Dermis blood vessel endothelial cell (primary cell): ENCODE measurements around the gene SMPDL3B. TPM values are rescaled to one million over a fixed set of nuclear protein-coding genes. Genes with fewer than 3 reads are reported as not detected.

ENCODE experiments used
- DNase-seq: peaks from one replicate; pipeline ENCODE4 v3.0.0; 2010
- total RNA-seq: library from RNA; depleted of rRNA; stranded (reverse); fragments of >200 nt; gene quantifications from 2 replicates; pipeline ENCODE4 v1.2.3, GENCODE V29; 2014

The SMPDL3B gene, protein sequence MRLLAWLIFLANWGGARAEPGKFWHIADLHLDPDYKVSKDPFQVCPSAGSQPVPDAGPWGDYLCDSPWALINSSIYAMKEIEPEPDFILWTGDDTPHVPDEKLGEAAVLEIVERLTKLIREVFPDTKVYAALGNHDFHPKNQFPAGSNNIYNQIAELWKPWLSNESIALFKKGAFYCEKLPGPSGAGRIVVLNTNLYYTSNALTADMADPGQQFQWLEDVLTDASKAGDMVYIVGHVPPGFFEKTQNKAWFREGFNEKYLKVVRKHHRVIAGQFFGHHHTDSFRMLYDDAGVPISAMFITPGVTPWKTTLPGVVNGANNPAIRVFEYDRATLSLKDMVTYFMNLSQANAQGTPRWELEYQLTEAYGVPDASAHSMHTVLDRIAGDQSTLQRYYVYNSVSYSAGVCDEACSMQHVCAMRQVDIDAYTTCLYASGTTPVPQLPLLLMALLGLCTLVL
- 0.68 and 1.6 TPM in 2 replicates for total RNA-seq

DNA sequence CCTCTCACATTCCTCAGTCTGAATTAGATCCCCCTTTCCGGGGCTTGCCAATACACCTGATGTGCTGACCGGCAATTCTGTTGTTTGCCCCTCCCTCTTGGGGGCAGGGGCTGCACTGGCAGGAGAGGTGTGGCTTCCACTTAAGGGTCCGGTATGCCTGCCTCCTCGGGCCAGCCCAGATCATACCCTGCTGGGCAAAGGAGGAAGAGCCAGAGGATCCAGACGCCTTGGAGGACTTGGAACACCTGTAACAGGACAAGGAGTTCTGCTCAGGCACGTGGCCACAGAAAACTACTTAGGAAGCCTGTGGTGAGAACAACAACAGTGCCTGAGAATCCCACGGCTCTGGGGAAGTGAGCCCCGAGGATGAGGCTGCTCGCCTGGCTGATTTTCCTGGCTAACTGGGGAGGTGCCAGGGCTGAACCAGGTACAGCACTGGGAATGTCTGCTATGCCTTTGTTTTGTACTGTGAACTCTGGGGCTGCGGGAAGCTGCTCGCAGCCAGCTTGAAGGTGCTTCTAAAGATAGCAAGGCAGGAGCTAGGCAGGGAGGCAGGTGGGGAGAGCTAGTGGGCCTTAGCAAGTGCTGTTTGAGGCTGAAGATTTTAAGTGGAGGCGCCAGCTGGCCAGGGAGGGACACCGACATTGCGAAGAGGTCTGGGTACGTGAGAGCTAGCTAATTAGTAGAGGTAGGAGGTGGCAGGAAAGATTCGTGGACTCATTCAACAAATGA lies at the start of gene SMPDL3B:
Gene SMPDL3B (plus strand): TSS at position 183 of the 732 bp plus-strand sequence. CDS start 184 bp downstream, at position 367.
- DNase-seq, result peak; percentile 54

DNA sequence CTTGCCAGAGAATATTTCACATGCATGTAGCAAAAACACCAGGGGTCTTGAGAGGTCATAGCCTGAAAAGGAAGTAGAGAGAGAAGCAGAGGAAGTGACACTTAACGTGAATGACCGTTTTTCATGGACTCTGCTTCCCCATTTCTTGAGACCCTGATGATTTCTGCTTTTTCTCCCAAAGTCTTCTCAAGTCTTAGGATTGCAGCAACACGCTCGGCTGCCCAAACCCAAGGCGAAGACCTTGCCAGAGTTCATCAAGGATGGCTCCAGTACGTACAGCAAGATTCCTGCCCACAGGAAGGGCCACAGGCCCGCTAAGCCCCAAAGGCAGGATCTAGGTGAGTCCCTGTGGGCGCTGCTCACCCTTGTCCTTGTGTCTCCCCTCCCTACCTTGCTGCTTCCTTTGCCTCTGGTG lies 49.7 kb upstream of the SMPDL3B start:
- DNase-seq, result no peak

DNA sequence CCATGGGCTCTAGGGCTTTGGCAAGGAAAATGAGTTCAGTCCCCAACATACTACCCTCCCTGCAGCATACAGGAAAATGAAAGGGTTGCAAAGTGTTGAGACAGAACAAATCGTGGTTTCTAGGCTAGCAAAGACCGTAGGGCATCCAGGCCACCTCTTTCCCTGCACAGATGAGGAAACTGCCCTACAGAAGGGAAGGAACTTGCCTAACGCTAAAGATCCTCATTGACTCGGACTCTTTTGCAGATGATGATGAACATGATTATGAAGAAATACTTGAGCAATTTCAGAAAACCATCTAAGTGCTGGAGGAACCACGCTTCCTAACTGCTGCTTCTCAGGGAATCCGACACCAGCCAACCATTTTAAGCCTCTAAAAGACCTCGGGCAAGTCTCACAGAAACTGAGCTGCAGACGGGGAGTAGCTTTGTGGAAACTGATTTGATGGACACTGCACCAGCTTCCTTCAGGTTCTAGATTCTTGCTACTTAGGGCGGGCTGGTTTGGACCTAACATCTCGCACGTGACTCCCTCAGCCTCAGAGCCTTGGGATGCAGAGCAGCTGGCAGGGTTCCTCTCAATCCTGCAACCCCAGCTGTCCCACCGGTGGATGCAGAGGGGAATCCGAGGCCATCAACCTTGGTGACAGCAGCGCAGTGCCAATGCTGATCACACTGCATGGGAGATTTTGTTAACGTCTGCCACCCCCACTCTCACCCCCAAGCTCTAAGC lies 49.0 kb upstream of the SMPDL3B start:
- no peak for DNase-seq

DNA sequence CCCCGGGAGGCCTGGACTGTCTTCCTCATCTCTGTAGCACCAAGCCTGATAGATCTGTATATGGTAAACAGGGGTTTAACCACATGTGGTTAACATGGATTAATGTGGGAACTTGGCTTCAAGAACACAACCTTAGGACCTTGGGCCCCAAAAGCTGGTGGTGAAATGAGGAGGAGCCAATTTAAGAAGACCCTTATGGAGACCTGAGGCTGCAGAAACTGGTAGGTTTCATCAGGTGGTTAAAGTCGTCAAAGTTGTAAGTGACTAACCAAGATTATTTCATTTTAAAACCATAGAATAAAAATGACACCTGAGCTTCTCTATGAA lies 48.5 kb upstream of the SMPDL3B start:
- no peak for DNase-seq

DNA sequence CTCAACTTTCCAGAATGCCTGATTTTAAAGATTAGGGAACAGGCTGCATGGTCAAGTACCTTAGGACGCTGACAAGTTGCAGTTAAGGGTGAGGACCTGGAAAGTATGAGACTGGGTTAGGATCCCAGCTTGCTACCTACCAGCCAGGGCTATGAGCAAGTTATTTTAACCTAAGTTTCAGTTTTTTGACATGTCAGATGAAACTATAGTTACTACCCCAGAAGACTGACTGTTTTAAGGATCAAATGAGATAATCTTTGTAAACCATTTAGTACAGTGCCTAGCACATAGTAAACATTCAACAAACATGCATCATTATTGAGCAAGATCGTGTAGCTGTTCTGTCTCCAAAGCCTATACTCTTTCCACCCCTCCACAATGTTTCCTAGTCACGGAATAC lies 48.1 kb upstream of the SMPDL3B start:
- no peak for DNase-seq

DNA sequence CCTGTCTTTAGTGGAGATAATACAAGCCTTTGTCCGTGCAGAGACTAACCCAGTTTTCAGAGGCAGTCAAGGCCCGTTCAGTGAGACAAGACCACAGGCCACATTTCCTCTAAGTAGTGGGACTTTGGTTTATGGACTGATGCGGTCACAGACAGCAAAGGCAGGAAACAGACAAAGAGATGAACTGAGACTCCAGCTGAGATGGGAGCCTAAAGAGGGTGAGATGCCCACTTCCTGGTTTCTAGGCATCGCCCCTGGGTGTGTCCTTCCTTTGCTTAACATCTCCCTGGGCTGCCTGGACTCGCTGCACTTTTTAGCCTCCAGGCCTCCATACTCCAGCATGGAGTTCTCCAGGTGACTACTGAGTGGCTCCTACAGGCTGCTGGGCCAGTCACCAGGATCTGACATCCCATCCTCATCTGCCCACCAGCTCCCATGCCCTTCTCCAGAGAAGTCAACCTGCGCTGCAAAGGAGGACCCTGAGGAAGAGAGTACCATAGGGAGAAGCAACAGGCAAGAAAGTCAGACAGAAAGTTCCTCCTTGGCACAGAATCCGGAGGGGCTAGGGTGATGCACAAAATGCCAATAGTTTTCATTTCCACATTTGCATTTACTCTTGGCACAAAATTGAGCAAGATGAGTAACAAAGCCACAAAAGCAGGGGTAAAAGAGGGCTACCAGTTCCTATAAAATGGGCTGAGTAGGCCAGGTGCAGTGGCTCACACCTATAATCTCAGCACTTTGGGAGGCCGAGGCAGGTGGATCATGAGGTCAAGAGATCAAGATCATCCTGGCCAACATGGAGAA lies 47.4 kb upstream of the SMPDL3B start:
- no peak for DNase-seq

DNA sequence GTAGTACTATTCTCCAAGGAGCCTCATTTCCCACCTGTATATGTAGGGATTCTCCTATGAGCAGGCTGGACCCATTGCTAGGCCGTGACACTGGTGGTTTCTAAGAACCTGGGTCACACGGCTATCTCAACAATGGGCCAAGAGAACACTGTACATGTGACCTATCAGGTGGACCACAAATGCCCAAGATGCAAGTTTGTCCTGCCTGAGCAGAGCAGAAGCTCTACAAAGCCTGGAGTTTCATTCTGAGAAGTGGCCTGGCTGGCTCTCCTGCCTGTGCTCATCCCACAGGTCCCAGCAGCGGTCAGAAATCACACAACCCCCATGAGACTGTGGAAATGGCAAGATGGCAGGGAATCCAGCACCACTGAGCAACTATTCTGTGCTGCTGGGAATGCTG lies 45.3 kb upstream of the SMPDL3B start:
- DNase-seq, result no peak

DNA sequence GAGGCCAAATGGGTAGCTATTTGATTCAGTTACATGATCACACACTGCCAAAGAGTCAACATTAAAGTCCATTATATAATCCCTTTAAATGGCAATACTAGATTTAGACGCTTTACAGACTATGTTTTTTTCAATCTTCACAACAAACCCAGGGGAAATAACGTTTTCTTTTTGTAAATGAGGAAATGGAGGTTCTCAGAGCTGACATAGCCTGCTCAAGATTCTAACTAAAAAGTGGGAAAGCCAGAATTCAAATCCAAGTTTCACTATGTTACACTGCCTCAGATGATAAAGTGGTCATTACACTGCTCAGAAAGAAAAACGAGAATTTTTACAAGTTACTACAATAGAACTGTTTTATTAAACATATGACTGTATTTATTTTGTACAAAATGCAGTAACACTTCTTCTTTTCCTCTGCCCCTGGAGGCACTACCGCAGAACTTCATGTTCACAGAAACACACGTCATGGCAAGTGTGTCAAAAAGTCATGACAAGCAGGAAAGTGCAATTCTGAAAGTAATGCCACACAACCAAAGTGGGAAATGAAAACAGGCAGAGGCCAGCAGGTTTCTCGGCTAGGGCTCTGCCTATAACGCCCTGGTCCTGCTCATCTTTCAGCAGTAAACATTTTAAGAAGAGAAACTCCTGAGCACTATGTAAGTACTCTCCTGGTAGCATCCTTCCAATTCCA lies 43.5 kb upstream of the SMPDL3B start:
- DNase-seq, result no peak

DNA sequence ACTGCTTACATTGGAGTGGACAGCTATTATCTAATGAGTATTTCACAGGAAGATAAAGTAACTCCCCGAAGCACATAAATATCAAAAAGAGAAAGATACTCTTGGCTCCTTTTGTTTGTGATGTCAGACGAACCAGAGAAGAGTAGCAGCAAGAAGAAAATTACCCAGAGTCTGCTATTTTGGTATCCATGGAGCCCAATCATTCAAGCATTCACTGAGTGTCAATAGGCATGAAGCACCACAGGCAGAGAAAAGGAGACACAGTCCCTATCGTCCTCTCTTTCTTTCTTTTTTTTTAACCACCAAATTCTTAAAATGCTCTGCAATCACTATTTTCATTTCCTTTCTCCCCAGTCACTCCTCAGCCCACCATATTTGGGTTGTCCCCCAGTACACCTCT lies 40.3 kb upstream of the SMPDL3B start:
- DNase-seq, result no peak

DNA sequence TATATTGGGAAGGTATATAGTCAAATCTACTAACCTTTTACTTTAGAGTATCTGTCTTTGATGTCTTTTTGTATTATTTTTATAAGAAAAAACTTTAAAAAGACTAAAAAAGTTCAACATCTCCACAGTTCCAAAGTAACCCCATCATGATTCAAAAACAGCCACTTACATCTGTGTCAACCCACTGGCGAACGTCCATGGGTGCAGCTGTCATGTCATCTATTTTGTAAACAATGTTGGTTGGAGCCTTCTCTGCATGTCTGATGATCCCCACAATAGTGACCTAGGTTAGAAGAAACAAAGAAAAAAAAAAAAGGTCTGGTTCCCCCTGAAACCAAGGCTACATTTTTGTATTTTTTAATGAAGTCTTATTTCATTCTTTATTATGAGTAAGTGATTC lies 28.0 kb upstream of the SMPDL3B start:
- DNase-seq, result no peak

DNA sequence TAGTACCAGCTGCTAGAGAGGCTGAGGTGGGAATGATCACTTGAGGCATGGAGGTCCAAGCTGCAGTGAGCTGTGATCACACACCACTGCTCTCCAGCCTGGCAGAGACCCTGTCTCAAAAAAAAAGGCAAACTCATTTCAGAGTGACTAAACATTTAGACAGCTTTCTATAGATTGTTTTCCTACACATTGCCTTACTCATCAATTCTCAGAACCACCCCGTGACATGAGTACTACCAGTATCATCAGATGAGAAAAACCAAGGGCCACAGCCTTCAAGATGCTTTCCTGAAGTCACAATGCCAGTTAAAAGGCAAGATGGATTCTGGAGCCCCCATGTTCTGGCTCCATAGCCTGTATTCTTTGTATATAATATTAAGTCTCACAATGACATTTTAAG lies 22.4 kb upstream of the SMPDL3B start:
- no peak for DNase-seq

DNA sequence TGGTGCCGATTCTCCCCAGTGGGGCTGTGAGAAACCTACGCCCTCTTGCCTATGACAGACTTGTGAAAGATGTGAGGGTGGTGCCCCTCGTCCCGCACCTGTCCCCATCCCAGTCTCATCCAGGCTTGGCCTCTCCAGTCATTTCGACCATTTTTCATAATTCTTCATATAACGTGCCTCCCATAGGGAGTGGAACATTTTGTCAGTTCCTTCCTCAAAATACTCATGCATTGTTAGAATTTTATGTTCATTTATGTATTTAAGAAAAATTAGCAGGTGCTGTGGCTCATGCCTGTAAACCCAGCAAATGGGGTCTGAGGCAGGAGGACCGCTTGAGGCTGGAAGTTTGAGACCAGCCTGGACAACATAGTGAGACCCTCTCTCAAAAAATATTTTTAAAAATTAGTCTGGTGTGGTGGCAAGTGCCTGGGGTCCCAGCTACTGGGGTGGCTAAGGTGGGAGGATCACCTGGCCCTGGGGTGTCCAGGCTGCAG lies 19.7 kb upstream of the SMPDL3B start:
- DNase-seq, result no peak

DNA sequence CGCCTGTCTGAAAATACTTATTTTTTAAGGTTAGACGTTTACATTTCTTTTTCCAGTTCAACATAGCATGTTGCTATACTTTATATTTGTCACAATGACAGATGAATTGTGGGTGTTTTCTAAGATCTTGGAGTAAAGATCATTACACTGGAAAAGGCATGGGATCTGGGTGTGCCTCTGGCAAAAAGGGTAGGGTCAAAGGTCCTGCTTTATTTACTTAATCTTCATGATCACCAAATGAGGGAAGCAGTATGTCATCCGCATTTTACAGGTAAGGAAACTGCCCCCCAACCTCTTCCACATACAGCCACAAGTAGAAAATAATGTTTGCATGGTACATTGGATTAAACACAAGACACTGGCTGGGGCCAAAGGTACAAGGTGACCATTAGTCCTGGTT lies 12.5 kb upstream of the SMPDL3B start:
- DNase-seq, result no peak

DNA sequence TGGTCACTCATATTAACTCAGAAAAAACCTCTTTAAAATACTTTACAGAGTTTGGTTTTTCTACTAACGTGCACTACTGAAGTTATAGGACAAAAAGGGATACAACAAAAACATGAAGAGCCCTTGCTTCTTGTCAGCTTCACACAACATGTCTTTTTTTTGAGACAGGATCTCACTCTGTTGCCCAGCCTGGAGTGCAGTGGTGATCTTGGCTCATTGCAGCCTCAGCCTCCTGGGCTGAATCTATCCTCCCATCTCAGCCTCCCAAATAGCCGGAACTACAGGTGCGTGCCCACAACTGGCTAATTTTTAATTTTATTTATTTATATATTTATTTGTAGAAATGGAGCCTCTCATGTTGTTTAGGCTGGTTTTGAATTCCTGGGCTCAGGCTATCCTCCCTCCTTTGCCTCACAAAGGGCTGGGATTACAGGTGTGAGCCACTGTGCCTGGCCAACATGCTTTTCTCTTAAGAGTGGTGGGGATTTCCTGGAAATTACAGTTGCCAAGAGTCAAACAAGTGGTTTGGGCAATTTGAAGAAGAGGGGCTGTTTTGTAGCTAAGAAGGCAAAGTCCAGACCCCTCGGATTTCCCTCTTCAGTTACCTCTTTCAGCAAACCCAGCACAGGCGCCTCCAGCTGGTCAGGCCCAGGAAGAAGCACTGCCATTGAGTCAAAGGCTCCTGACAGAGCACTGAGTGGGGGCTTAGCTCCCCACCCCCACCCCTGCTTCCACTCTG lies 6.4 kb upstream of the SMPDL3B start:
- DNase-seq, result no peak

DNA sequence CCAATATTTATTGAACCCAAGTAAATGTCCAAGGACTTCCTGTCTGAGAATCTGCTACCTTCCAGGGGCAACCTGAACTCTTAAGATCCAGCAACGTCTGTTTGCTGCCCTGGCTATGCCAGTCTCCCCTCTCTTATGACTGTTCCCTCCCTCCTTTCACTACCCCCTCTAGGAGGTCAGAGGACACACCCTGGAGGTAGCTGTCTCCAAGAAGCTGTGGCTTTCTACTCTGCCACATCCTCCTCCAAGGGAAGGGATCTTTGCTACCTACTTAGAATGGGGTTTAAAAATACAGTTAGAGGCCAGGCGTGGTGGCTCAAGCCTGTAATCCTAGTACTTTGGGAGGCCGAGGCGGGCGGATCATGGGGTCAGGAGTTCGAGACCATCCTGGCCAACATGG lies 3.6 kb upstream of the SMPDL3B start:
- no peak for DNase-seq

DNA sequence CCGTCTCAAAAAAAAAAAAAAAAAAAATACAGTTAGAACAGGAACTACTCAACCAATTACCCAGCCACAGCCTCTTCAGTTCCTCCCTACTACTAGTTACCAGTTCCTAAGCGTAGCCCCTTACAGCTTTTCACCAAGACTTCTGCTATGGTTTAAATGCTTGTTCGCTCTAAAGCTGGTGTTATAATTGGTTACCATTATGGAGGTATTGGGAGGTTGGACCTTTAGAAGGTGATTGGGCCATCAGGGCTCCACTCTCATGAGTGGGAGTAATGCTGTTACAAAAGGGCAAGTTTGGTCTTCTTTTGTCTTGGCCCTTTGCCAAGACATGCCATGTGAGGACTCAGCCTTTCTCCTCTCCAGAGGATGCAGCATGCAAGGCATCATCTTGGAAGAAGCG lies 3.0 kb upstream of the SMPDL3B start:
- DNase-seq, result no peak

DNA sequence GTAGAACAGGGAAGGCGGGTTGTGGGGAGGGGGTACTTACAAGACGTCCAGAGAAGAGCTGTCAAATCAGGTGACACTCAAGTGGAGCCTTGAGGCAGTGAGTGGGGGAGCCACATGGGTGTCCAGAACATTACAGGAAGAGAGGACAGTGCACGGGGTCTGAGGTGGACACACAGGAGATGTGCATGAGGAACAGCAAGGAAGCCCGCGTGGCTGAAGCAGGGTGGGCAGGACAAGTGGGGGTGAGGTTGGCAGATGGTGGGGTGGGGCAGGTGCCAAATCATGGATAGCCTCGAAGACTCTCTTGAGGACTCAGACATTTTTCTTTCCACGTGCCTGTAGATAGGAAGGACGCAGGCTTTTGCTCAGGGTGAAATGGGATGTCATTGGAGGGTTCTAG lies 921 bp downstream of the SMPDL3B start:
- no peak for DNase-seq

DNA sequence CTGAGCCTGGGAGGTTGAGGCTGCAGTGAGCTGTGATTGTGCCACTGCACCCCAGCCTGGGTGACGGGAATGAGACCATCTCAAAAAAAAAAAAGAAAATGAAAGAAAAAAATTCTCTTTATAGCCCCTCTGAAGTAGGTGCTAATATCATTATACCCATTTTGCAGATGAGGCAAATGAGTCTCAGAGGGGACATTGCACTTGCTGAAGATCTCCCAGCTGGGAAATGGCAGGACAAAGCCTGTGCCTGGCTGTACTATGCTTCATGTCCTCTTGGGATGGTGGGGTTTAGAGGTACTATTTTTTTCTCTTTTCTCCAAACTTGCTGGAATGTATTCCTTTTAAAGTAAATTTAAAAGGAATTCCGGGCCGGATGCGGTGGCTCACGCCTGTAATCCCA lies 1.6 kb downstream of the SMPDL3B start:
- DNase-seq, result no peak

DNA sequence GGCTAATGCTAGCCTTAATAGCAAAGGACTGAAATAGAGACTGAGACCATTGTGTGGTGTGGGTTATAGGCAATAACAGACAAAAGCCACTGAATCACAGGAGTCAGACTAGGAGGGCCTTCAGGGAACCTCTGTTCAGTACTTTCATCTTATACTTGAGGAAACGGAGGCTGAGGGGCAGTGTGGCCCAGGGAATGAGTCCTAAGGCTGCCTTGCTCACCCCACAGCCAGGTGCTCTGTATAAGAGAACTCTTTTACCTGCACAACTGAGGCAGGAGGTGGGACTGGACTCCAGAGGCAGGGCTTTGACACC lies 2.7 kb downstream of the SMPDL3B start:
- no peak for DNase-seq

DNA sequence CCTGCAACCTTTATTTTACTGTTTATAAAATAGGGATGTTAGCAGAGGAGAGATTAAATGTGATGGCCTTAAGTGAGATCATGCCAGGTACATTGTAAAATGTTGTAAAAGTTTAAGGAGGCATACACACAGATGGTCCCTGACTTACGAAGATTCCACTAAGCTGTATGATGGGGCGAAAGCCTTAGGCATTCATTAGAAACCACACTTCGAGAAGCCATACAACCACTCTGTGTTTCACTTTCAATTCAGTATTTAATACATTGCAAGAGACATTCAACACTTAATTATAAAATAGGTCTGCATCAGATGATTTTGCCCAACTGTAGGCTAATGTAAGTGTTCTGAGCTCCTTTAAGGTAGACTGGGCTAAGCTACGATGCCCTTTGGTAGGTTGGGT lies 3.7 kb downstream of the SMPDL3B start:
- DNase-seq, result no peak

DNA sequence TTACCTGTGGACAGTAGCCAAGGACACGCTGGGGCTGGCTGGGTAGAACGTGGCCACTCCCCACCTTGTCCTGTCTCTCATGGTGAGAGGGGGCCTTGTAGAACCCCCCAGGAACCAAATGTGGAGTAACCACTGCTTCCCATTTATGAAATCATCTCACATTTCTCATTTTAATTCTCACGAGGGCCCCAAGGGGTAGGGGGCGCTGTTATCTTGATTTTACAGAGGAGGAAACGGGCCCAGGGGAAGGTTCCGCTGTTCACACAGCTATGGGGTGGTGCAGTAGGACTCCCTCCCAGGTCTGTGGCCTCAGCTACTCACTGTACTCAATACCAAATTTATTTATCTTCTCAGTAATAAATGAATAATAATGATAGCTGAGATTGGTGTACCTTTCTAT lies 5.5 kb downstream of the SMPDL3B start:
- DNase-seq, result peak; percentile 68
